DMS 273 treated with DMSO at 0.1 percent for 48 hours (cell line): ENCODE results near the gene PDF.
A peak's percentile ranks its signal among the peaks of the same experiment; 100 is the strongest.
"Not testable (repeated sequence)": the region's sequence is repeated elsewhere in the genome, so short reads cannot be mapped to it uniquely, and the experiment has no call there.

Experiments
- DNase-seq: peaks from one replicate; lab custom pipeline; 2025; lab: John Stamatoyannopoulos, UW

Gene PDF

GRCh38 chr16:69316595-69317034, 13.8 kb downstream of the PDF start:
- DNase-seq = no peak

- no peak for DNase-seq
Measured at GRCh38 chr16:69315486-69316311, 14.7 kb downstream of the PDF start.

GRCh38 chr16:69314534-69314933, 15.9 kb downstream of the PDF start:
- no peak for DNase-seq

- peak; percentile 54 for DNase-seq
Measured at GRCh38 chr16:69313469-69313868, 16.9 kb downstream of the PDF start.

GRCh38 chr16:69311533-69312387, 18.6 kb downstream of the PDF start:
- DNase-seq = no peak

- DNase-seq = peak; percentile 85
Measured at GRCh38 chr16:69310653-69311532, 19.5 kb downstream of the PDF start, which contains the start of gene VPS4A. VPS4A (plus strand) TSS chr16:69311350; CDS start chr16:69311512, 162 bp downstream.

- no peak for DNase-seq
Measured at GRCh38 chr16:69309316-69309715, 21.1 kb downstream of the PDF start.

GRCh38 chr16:69307856-69308255, 22.5 kb downstream of the PDF start:
- no peak for DNase-seq

- no peak for DNase-seq
Measured at GRCh38 chr16:69307091-69307490, 23.3 kb downstream of the PDF start.

- DNase-seq = no peak
Measured at GRCh38 chr16:69306031-69306430, 24.4 kb downstream of the PDF start.

- DNase-seq = no peak
Measured at GRCh38 chr16:69302301-69302700, 28.1 kb downstream of the PDF start.

GRCh38 chr16:69301861-69302260, 28.5 kb downstream of the PDF start:
- no peak for DNase-seq

GRCh38 chr16:69301187-69301586, 29.2 kb downstream of the PDF start:
- no peak for DNase-seq

GRCh38 chr16:69298261-69298660, 32.1 kb downstream of the PDF start:
- DNase-seq = no peak

- DNase-seq = not testable (repeated sequence)
Measured at GRCh38 chr16:69296771-69297170, 33.6 kb downstream of the PDF start.

- DNase-seq = no peak
Measured at GRCh38 chr16:69294051-69294450, 36.3 kb downstream of the PDF start.

- no peak for DNase-seq
Measured at GRCh38 chr16:69293401-69293800, 37.0 kb downstream of the PDF start.

- DNase-seq = not testable (repeated sequence)
Measured at GRCh38 chr16:69291657-69292056, 38.7 kb downstream of the PDF start.

GRCh38 chr16:69286941-69287713, 43.3 kb downstream of the PDF start:
- DNase-seq = peak; percentile 15

- no peak for DNase-seq
Measured at GRCh38 chr16:69285240-69285639, 45.1 kb downstream of the PDF start.

- DNase-seq = no peak
Measured at GRCh38 chr16:69283851-69284250, 46.5 kb downstream of the PDF start.
